Measurements from ENCODE around the gene SLC39A5.
"Not testable (repeated sequence)": the region's sequence is repeated elsewhere in the genome, so short reads cannot be mapped to it uniquely, and the experiment has no call there.

Gene SLC39A5

GRCh38 chr12:56282579-56282978 lies 52.7 kb downstream of the SLC39A5 start:
- no peak for DNase-seq

DNA sequence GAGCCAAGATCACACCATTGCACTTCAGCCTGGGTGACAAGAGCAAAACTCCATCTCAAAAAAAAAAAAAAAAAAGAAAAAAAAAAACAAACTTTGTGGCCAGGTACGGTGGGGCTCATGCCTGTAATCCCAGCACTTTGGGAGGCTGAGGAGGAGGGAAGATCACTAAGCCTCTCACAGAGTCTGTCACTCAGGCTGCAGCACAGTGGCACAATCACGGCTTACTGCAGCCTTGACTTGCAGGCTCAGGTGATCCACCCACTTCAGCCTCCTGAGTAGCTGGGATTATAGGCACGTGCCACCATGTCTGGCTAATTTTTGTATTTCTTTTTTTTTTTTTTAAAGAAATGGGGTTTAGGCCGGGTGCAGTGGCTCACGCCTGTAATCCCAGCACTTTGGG lies 54.4 kb downstream of the SLC39A5 start:
- DNase-seq = not testable (repeated sequence)

GRCh38 chr12:56286044-56286830 lies 56.4 kb downstream of the SLC39A5 start:
- DNase-seq = no peak
